Endothelial cell of umbilical vein (primary cell): ENCODE measurements around the gene ARHGAP28. TPM values are rescaled to one million over a fixed set of nuclear protein-coding genes. Genes with fewer than 3 reads are reported as not detected.

Experiments
- BruUV-seq: library from RNA; stranded (reverse); fragments of 400-500 nt; replicated peaks from 2 replicates; lab custom pipeline; 2021; lab: Mats Ljungman, UMichigan
- CTCF ChIA-PET: fragments of 300-600, 350-600 bp; sonication (Branson Sonifier 250); formaldehyde crosslinking; loops from one replicate; lab custom pipeline; 2021; ENCODE audit warnings: antibody characterized with exemption, inconsistent platforms; lab: Charles Lee
- POLR2A ChIA-PET: fragments of 300-600, 350-600 bp; sonication (Branson Sonifier 250); formaldehyde crosslinking; loops from one replicate; lab custom pipeline; 2021; ENCODE audit warnings: antibody characterized with exemption, inconsistent platforms; lab: Charles Lee
- DNase-seq: peaks from one replicate; pipeline ENCODE4 v3.0.0-alpha.2; 2011; ENCODE audit warnings: low read depth, low spot score
- FAIRE-seq: peaks from 2 replicates; lab custom pipeline; 2011; peaks lifted over from hg19 to GRCh38; lab: Jason Lieb, UNC
- H2AFZ ChIP-seq: 2 replicates; pipeline ENCODE4 v1.6.0; 2012; ENCODE audit warnings: low read depth, low read length, control low read depth, inconsistent platforms
- H3K27ac ChIP-seq: 2 replicates; pipeline ENCODE4 v1.5.1; 2011; ENCODE audit warnings: low read depth, mild to moderate bottlenecking, control low read depth, low read length, moderate library complexity; ENCODE audit not compliant: insufficient read depth
- H3K27me3 ChIP-seq, 2 experiments: 2 replicates each; pipeline versions ENCODE4 v1.6.0 to v1.6.1; 2011; ENCODE audit warnings: low read length in 2 of 2, mixed read lengths in 1 of 2; ENCODE audit not compliant: control insufficient read depth in 2 of 2, insufficient read depth in 2 of 2
- H3K36me3 ChIP-seq, 2 experiments: 2 replicates in 1 of 2; 3 replicates in 1 of 2; pipeline ENCODE4 v1.5.1; 2011; ENCODE audit warnings: low read length in 2 of 2, mild to moderate bottlenecking in 1 of 2, moderate library complexity in 1 of 2; ENCODE audit not compliant: control insufficient read depth in 2 of 2, insufficient read depth in 2 of 2; ENCODE audit errors: extremely low read depth in 1 of 2
- H3K4me1 ChIP-seq: 3 replicates; pipeline ENCODE4 v1.5.1; 2011; ENCODE audit warnings: mild to moderate bottlenecking, low read length; ENCODE audit not compliant: control insufficient read depth, insufficient read depth; ENCODE audit errors: extremely low read depth
- H3K4me2 ChIP-seq: 2 replicates; pipeline ENCODE4 v1.6.1; 2011; ENCODE audit warnings: low read length, control low read depth, mixed read lengths; ENCODE audit not compliant: insufficient read depth
- H3K4me3 ChIP-seq, 3 experiments: fragments of 200-600 bp in 1 of 3; sonication (generic), shearing (Covaris generic) in 1 of 3; replicated peaks in 1 of 3; 2 replicates each; pipeline ENCODE4 v1.5.1; 2011 to 2016; ENCODE audit warnings: control low read depth in 3 of 3, low read length in 3 of 3, mild to moderate bottlenecking in 2 of 3, inconsistent platforms in 1 of 3, low read depth in 1 of 3, moderate library complexity in 1 of 3; ENCODE audit not compliant: insufficient read depth in 1 of 3
- H3K79me2 ChIP-seq: 2 replicates; pipeline ENCODE4 v1.6.0; 2012; ENCODE audit warnings: low read length, inconsistent platforms; ENCODE audit not compliant: control insufficient read depth, insufficient read depth
- H3K9ac ChIP-seq: replicated peaks from 2 replicates; pipeline ENCODE3; 2011; ENCODE audit warnings: low read length, control low read depth; ENCODE audit not compliant: insufficient read depth; ENCODE audit errors: extremely low read depth
- H3K9me1 ChIP-seq: replicated peaks from 3 replicates; pipeline ENCODE4 v1.6.0; 2011; ENCODE audit warnings: mild to moderate bottlenecking, low read length; ENCODE audit not compliant: control insufficient read depth, insufficient read depth; ENCODE audit errors: extremely low read depth
- H3K9me3 ChIP-seq: replicated peaks from 2 replicates; pipeline ENCODE4 v1.5.1; 2012; ENCODE audit warnings: low read length, inconsistent platforms; ENCODE audit not compliant: control insufficient read depth, insufficient read depth
- H4K20me1 ChIP-seq: replicated peaks from 2 replicates; pipeline ENCODE3; 2011; ENCODE audit warnings: mild to moderate bottlenecking, low read length; ENCODE audit not compliant: control insufficient read depth, insufficient read depth; ENCODE audit errors: extremely low read depth
- CTCF ChIP-seq, 2 donors: IDR thresholded peaks; 1 replicate in 1 of 2; 2 replicates in 1 of 2; pipeline ENCODE4 v1.5.1; 2011; ENCODE audit warnings: low read length in 2 of 2, mild to moderate bottlenecking in 2 of 2, moderate library complexity in 2 of 2, control low read depth in 1 of 2, inconsistent platforms in 1 of 2, low read depth in 1 of 2; ENCODE audit not compliant: insufficient read depth in 1 of 2; ENCODE audit errors: extremely low read depth in 1 of 2
- EZH2 ChIP-seq: IDR thresholded peaks from 2 replicates; pipeline ENCODE4 v1.6.1; 2012; ENCODE audit warnings: borderline replicate concordance, low read depth, mild to moderate bottlenecking, moderate library complexity, low read length, inconsistent platforms; ENCODE audit not compliant: severe bottlenecking
- FOS ChIP-seq: IDR thresholded peaks from 2 replicates; pipeline ENCODE4 v1.6.1; 2011; ENCODE audit warnings: mild to moderate bottlenecking, low read length, moderate library complexity, borderline replicate concordance; ENCODE audit not compliant: insufficient read depth
- GATA2 ChIP-seq: IDR thresholded peaks from 2 replicates; pipeline ENCODE4 v1.7.0; 2011; ENCODE audit warnings: low read depth, mild to moderate bottlenecking, moderate library complexity, mixed read lengths, low read length; ENCODE audit not compliant: insufficient read length, insufficient read depth
- JUN ChIP-seq: IDR thresholded peaks from 2 replicates; pipeline ENCODE4 v1.6.1; 2011; ENCODE audit warnings: borderline replicate concordance, low read depth; ENCODE audit not compliant: insufficient read length, insufficient read depth
- MAX ChIP-seq: IDR thresholded peaks from 2 replicates; pipeline ENCODE4 v1.6.1; 2011; ENCODE audit not compliant: insufficient read depth, insufficient read length
- MYC ChIP-seq: IDR thresholded peaks from one replicate; pipeline ENCODE4 v1.6.1; 2011; ENCODE audit warnings: mild to moderate bottlenecking, low read depth, low read length
- POLR2A ChIP-seq: IDR thresholded peaks from 2 replicates; pipeline ENCODE4 v1.6.1; 2012; ENCODE audit warnings: low read depth, mild to moderate bottlenecking, control low read depth, low read length
- POLR2AphosphoS5 ChIP-seq: IDR thresholded peaks from 2 replicates; pipeline ENCODE4 v1.6.1; 2012; ENCODE audit warnings: low read depth, mild to moderate bottlenecking, control low read depth, low read length, moderate library complexity; ENCODE audit not compliant: insufficient read depth
- dilution Hi-C: fragments of 300-500 bp; cut with MboI; formaldehyde crosslinking; loops from one replicate; pipeline ENCODE4 v1.15.0; 2019; ENCODE audit warnings: low sequenced_read_pairs; ENCODE audit not compliant: extremely low pct_ligation_motif_present
- intact Hi-C: fragments of 100-400 bp; cut with micrococcal nuclease; formaldehyde crosslinking; loops from one replicate; pipeline ENCODE4 v1.10.0; 2022
- polyA plus RNA-seq, 4 experiments: library from polyadenylated mRNA; depleted of rRNA in 3 of 4; stranded (reverse) in 3 of 4; unstranded in 1 of 4; fragments of >200 nt; gene quantifications; 2 replicates each; pipeline versions ENCODE4 v1.2.1 to v1.2.3, GENCODE V29; 2011 to 2012; ENCODE audit warnings: missing spikeins in 1 of 4
- total RNA-seq: library from RNA; stranded (reverse); gene quantifications from 2 replicates; pipeline ENCODE4 v1.2.3, GENCODE V29; 2021

ARHGAP28 gene
- total and polyA plus RNA-seq, 2 donors (not counting 3 experiments of a cell fraction or from before 2014, with no cell fraction given), result 3.8 to 23.4 TPM

GRCh38 chr18:6712401-6712800 lies 17.1 kb upstream of the ARHGAP28 start:
- intact Hi-C loops (no loop called here), dilution Hi-C loops (no loop called here)
- Histone ChIP-seq H3K9me1 (no peaks in the 10 kb centered on the region), H3K27ac (no peak overlapping the region), H3K4me1 (no peaks in the 10 kb centered on the region), H3K9ac (no peak overlapping the region), H3K4me2 (no peak overlapping the region), H4K20me1 (no peaks in the 10 kb centered on the region), H3K27me3 (no peaks in the 10 kb centered on the region), H3K36me3 (no peaks in the 10 kb centered on the region), H2AFZ (no peak overlapping the region), H3K9me3 (no peaks in the 10 kb centered on the region), H3K79me2 (no peaks in the 10 kb centered on the region), H3K4me3 (no peak overlapping the region)
- DNase-seq (no peak), FAIRE-seq (no peak)
- no peak for TF ChIP-seq POLR2A
- no peak for TF ChIP-seq JUN
- TF ChIP-seq EZH2, result no peak
- no peak for TF ChIP-seq MAX
- TF ChIP-seq FOS, result no peak
- no peak for TF ChIP-seq CTCF (IDR thresholded peaks at IDR 0.05; ENCODE audit: extremely low read depth in 1 of 2, insufficient read depth in 1 of 2, low read depth in 1 of 2, low read length in 2 of 2)
- no peak for TF ChIP-seq POLR2AphosphoS5
- no peak for TF ChIP-seq MYC
- no peak for TF ChIP-seq GATA2
- ChIA-PET CTCF (interaction anchor here (1.3 kb wide), 1 partner anchor 173 kb away, joined by 4 read pairs; no protein-coding TSS in a partner anchor), POLR2A (no interaction called here)
- no TSS peak for BruUV-seq
